Left renal pelvis (tissue), 4 donors: ENCODE measurements around the gene CTNNA2. TPM values are rescaled to one million over a fixed set of nuclear protein-coding genes. Genes with fewer than 3 reads are reported as not detected.

Source experiments
- DNase-seq, 4 donors: peaks; one replicate each; pipeline ENCODE4 v3.0.0-alpha.2; 2013; ENCODE audit warnings: low read depth in 4 of 4, low spot score in 3 of 4
- polyA plus RNA-seq, 4 donors: library from polyadenylated mRNA; unstranded; fragments of 120-200 nt; gene quantifications; one replicate each; pipeline ENCODE4 v1.2.1, GENCODE V29; 2013; ENCODE audit not compliant: insufficient read length in 4 of 4

CTNNA2 gene
- polyA plus RNA-seq, 4 donors, result 3.4 to 23.1 (median 5.3) TPM

- no peak for DNase-seq
Observed at GRCh38 chr2:79611448-79612016, 98.7 kb downstream of the CTNNA2 start.

DNA sequence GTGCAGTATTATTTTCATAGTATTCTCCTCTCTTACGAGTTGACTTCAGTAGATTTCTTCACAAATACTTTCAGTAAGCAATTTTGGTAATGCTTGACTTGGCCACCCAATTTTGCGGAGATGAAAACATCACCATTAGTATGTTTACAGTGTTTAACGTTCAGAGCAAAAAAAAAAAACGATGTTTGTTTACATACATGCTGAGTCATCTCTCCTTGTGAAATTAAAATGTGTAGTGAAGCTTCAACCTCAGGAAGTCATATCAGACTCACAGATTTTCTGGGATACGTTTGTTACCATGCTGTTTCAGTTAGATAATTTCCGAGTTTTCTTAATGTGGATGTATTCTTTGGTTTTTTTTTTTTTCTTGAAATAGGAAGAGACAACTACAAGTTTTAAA lies 100.1 kb downstream of the CTNNA2 start:
- no peak for DNase-seq

DNA sequence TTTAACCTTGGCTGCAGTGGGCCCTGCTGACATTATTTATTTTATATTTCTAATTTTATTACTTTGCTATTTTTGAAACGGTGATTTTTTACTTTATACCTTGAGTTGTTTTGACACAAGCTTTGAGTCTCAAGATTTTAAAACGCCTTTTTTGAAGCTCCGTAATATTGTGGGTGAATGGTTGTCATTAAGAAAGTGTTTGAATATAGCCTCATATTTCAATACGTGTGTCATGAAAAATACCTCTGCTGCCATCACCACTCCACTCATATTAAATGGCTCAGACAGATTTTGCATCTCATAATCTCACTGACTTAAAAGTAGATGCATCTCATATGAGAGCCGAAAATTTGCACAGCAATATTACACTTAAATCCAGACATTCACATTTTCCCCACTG lies 106.6 kb downstream of the CTNNA2 start:
- no peak for DNase-seq

DNA sequence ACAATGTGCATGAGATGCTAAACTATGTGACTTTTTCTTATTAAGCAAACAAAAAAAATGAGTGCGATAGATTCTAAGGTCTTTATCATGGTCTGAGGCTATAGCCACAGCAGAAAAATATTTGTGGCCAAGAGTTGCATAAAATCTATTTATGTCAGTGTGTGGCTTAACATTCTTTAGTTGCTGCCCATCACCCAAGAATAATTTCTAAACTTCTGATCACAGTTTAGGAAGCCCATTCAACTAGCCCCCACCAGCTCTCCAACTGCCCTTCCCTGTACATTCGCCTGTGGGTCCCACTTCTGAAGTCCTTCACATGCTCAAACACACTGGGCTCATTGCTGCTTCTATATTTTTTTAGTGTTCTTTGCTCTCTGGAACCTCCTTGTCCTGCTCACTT lies 107.1 kb downstream of the CTNNA2 start:
- no peak for DNase-seq

- DNase-seq, result no peak
Observed at GRCh38 chr2:79620679-79621078, 107.8 kb downstream of the CTNNA2 start.

GRCh38 chr2:79621252-79621651 lies 108.4 kb downstream of the CTNNA2 start:
- DNase-seq, result no peak

DNA sequence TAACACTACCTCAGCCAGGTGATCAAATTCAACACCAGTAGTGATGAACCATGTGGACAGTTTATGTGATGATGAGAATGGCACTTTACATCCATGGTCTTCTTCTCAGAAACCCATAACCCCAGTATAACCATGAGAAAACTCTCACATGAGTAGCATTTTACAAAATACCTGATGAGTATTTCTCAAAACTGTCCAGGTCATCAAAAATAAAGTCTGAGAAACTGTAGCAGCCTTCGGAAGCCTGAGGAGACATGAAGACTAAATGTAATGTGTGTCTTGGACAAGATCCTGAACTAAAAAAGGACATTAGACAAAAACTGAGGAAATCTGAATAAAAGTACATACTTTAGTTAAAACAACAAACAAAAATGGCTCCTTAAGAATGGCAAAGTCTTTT lies 108.9 kb downstream of the CTNNA2 start:
- DNase-seq, result no peak

DNA sequence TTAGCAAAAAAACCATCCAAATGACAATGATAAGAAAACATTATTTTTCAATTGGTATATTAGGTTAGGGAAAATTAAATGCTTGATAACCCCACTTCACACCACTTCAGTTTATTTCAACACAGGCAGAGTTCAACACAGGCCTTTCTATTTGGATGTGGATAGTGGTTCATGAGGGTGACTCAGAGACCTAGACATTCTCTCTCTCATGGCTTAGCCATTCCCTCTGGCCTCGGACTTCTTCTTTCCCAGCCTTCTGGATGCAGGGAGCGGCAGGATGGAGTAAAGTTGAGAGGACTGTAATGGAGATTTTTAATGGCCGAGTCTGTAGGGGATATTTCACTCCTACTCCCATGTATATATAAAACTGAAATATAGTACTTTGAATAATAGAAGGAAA lies 109.7 kb downstream of the CTNNA2 start:
- DNase-seq, result no peak

DNA sequence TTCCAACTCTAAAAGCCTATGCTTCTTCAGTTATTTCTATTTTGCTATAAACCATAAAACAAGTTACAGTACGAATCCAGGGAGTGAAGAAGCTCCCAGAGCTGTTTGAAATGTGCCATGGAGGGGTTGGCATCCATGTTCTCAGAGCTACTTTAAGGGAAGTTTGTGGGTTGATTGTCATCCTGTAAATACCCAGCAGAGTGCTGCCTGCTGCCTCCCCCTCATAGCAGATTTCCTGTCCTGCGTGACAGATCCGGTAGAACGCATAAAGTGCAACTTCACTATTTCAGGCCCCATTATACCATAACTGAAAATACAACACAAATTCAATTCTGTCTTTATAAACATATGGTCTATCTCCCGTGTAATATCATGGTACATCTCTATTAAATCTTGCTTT lies 114.4 kb downstream of the CTNNA2 start:
- DNase-seq, result no peak

- no peak for DNase-seq
Observed at GRCh38 chr2:79630060-79630459, 117.2 kb downstream of the CTNNA2 start.

GRCh38 chr2:79630972-79631557 lies 118.2 kb downstream of the CTNNA2 start:
- no peak for DNase-seq

DNA sequence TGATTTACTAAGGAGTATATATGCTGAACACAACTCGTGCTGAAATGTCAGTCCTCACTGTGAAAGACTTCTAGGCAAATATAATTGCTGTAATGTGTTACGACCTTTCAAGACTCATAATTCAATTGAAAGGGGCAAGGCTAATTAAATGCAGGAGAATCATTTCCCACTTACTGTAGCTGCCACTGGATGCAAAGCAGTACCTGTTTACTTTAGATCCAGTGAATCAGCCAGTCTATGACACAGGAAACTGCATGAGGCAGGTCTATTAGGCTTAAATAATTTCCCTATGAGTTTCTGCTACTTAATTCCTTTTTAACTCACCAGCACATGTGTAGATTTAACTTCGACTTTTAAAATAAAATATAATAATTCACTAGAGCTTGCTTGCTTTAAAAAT lies 125.6 kb downstream of the CTNNA2 start:
- no peak for DNase-seq

DNA sequence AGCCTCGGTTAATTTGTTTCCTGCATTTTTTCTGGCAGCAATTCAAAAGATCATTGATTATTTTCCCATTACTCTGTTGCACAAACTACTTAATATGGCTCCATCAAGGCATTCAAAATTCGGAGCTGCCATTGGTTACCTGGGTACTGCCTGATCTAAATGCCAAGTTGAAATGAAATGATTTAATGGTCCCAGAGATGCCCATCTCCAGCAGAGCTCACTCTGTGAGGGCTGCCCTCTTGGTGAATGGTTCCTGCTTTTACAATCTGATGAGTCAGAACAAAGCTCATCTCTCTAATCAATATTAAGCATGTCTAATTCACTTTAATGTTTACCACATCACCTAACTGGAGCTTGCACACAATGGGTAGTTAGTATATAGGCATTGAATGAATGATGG lies 126.1 kb downstream of the CTNNA2 start:
- no peak for DNase-seq

- DNase-seq, result no peak
Observed at GRCh38 chr2:79640001-79640400, 127.2 kb downstream of the CTNNA2 start.

DNA sequence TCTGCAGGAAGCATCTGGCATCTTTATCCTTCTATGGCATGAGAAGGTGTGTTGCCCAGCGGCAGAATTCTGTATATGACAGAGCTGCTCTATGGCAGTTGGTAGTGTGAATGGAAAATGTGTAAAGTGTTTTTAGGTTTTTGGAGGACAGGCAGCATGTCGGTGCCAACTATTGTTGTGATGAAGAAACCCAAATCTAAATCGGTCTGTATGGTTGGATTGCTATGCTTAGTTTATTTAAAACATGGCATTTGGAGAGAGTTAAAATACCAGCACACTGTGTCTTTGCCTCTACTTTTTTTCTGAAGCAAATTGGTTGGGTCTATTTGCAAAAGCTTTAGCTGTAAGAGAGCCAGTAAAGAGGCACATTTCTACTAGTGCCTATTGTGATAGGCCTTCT lies 136.7 kb downstream of the CTNNA2 start:
- no peak for DNase-seq

DNA sequence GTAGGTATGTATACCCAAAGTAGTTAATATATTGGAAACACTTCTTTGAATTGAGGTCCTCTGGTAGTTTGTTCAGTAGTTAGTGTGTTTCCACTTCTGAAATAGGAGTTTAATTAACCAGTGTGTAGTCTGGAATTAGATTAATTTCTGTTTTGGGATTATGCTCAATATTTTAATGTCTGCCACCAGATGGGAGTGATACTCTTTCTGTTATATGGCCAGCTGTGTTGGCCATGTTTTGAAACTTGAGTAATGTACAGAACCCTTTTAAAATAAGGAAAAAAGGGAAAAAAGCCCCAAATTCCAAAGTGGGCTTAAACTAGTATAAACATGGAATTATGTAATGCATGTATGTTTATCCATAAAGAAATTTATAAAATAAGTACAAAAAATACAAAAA lies 147.7 kb downstream of the CTNNA2 start:
- DNase-seq, result no peak

DNA sequence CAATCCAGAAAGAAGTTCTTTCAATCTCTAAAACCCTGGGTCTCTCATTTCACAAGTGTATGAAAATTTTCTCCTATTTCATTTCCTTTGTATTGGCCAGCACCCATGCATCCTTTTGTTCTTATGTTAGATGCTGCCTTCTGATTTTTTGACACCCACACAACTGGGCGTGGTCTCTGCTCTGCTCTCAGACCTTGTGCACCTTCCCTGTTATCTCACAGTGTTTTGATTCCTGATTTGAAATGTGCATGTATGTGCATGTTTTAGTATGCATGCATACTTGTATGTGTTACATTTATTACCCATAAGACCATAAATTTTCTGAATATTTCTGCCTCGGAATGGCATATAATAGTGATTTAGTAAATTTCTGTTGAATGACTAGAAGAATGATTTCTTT lies 152.2 kb downstream of the CTNNA2 start:
- DNase-seq, result no peak

GRCh38 chr2:79666430-79666829 lies 153.6 kb downstream of the CTNNA2 start:
- DNase-seq, result no peak

GRCh38 chr2:79669714-79670113 lies 156.9 kb downstream of the CTNNA2 start:
- no peak for DNase-seq

DNA sequence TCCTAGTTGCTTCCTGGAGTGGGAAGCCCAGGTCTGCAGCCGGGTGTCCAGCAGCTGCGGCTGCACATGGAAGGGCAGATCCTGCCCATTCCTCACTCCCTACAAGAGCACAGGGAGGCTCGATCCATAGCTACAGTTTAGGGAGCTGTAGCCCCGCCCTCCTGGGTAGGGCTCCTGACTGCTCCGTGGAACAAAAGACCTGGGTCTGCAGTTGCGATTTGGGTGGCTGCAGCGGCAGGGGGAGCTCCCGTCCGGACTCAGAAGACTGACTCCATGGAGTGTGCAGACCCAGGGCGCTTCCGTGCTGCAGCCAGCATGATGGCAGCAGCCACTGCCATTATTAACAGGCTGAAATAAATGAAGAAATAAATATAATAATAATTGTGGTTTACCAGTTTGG lies 157.3 kb downstream of the CTNNA2 start:
- DNase-seq, result no peak

- no peak for DNase-seq
Observed at GRCh38 chr2:79686884-79687283, 174.0 kb downstream of the CTNNA2 start.

DNA sequence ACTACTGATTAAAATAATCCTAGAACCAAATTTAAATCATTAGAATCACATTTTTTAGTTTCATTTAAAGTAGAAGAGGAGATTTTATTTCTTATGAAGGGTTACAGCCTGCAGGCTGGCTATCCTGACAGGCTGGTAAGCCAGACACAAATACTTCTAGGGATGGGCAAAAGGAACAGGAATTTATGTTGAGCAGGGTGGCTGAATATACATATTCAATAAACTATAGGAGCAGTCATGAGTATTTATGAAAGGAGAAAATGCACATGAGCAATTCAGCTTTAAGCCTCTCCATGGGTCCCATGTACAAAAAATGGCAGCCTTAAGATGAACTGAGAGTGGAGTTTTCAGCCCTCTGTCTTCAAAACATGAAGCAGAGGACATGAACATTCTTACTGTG lies 182.4 kb downstream of the CTNNA2 start:
- no peak for DNase-seq

DNA sequence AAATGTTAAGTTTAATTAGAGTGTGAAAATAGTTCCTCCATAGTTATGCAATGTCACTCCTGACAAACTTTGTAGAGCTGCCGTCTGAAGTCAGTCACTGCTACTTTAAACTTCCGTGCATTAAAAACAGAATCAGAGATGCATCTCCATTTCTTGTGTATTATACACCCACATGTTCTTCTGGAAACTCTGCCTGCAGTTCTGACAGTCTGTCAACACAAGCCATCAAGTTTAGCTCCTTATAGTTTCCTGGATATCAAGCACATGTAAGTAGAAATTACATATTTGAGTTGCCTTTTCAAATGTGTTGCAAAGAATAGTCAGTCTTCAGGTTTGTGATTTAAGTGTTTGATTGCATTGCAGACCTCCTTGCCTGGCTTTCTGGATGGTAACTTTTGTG lies 184.3 kb downstream of the CTNNA2 start:
- no peak for DNase-seq
